ENCODE measurements around the gene PHF12. TPM values are rescaled to one million over a fixed set of nuclear protein-coding genes. Genes with fewer than 3 reads are reported as not detected.
"Not testable (repeated sequence)": the region's sequence is repeated elsewhere in the genome, so short reads cannot be mapped to it uniquely, and the experiment has no call there.

PHF12 gene
- total RNA-seq, 1 donor from 2014 or later = 20.4 TPM

- intact Hi-C loops (cut with DNase I); DNase-seq (ENCODE audit: low spot score): not testable (repeated sequence)
These were observed 74.1 kb downstream of the PHF12 start for GRCh38 chr17:28877150-28877711.

DNA sequence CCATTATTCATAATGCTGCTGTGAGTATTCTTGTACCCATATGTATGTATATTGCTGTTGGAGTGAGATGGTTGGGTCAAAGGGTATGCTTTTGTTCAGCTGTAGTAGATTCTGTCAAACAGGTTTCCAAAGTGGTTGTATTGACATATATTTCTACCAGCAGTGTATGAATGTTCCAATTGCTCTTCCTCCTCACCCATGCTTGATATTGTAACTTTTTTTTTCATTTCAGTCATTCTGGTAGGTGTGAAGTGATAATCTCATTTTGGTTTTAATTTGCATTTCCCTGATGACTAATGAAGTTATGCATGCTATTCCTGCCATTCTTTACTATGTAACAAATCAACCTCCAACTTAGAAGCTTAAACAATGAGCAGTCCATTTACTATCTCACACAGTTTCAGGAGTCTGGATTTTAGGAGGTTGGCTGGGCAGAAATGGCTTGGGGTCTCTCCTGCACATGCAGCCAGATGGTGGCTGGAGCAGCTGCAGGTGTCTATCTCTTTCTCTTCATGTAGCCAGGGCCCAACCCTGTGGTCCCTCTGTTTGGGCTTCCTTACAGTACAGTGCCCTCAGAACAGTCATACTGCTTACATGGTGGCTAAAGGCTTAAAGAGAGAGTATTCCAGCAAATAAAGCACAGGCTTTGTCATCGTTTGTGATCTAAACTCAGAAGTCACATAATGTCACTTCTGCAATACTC lies 75.3 kb downstream of the PHF12 start:
- no peak for DNase-seq (ENCODE audit: low spot score)
- intact Hi-C loops (cut with DNase I) = no loop called here

GRCh38 chr17:28874750-28875149 lies 76.6 kb downstream of the PHF12 start:
- DNase-seq (ENCODE audit: low spot score) = no peak
- intact Hi-C loops (cut with DNase I) = no loop called here

- DNase-seq (ENCODE audit: low spot score) = no peak
- intact Hi-C loops (cut with DNase I) = no loop called here
These were observed 77.5 kb downstream of the PHF12 start for GRCh38 chr17:28873839-28874238.

DNA sequence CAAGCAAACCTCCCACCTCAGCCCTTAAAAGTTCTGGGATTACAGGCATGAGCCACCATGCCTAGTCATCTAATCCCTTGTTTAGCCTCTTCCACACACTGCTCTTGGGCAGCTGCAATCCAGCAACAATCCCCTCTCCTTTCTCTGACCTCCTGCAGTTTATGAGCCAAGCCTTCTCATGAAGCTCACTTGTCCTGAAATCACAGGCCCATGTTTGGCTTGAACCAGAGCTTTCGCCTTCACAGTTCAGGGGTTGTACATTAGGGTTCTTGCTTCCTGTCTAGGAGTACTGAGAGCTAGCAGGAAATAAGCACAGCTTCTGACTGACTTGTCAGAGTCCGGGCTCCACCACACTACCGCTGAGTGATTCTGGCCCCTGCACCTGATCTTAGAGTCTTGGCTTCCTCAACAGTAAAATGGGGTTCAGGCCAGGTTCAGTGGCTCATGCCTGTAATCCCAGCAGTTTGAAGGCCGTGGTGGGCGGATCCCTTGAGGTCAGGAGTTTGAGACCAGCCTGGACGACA lies 80.2 kb downstream of the PHF12 start:
- DNase-seq (ENCODE audit: low spot score) = no peak

GRCh38 chr17:28867276-28867675 lies 84.0 kb downstream of the PHF12 start:
- no peak for DNase-seq (ENCODE audit: low spot score)

More for the DNA sequence above, 80.2 kb downstream of the PHF12 start:
- intact Hi-C loops (cut with DNase I) = no loop called here

DNA sequence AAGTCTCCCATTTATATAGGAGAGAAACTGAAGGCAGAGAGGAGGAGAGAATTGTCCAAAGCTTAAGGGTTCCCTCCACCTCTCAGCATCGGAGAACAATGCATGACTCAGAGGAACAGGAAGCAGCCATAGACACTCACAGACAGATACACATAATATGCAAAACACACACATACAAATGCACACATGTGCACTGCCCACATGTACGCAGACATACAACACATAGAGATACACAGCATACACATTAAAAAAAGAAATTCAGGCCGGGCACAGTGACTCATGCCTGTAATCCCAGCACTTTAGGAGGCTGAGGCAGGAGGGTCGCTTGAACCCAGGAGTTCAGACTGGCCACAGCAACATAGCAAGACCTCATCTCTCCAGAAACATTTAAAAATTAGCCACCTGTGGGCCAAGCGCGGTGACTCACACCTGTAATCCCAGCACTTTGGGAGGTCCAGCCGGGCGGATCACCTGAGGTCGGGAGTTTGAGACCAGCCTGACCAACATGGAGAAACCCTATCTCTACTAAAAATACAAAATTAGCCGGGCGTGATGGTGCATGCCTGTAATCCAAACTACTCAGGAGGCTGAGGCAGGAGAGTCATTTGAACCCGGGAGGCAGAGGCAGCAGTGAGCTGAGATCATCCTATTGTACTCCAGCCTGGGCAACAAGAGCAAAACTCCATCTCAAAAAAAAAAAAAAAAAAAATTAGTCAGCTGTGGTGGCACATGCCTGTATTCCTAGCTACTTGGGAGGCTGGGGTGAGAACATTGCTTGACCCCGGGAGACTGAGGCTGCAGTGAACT lies 85.2 kb downstream of the PHF12 start:
- intact Hi-C loops (cut with DNase I) = no loop called here
- no peak for DNase-seq (ENCODE audit: low spot score)

More at GRCh38 chr17:28867276-28867675, 84.0 kb downstream of the PHF12 start:
- intact Hi-C loops (cut with DNase I) = no loop called here

DNA sequence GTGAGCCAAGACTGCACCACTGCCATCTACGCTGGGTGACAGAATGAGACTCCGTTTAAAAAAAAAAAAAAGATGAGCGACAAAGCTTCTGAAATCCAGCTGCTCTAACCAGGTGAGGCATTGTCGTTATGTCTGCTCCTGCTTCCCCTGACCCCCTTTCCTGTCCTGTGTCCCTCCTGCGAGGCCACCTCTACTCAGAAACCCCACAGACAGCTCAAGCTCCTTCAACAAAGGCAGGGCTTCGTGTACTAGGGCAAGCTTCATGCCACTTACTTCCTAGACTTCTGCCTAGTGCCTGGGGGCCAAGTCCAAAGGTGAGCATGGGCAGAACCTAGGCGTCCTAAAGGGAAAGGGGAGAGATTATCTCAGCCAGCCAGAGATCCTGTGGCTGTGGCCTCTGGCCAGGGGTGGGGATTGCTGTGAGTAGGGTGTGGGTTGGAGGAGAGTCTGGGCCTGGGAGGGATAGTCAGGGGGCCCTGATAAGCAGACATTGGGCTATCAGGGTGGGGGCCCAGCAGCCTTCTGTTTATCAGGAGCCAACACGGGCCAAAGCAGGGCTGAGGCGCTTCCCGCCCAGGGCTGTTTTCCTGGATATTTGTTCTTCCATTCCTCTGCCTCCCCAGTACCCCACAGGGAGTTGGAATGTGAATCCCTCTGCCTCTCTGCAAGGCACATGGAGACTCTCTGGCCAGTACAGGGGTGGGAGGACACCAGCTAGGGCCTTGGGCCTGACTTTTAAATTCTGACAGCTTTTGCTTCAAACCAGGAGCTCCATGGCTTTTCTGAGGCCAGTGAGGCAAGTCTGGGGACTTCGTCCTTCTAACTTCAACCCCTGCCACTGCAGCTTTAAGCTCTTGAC lies 86.1 kb downstream of the PHF12 start:
- DNase-seq (ENCODE audit: low spot score) = no peak
- intact Hi-C loops (cut with DNase I) = no loop called here

GRCh38 chr17:28863953-28864352 lies 87.4 kb downstream of the PHF12 start:
- no peak for DNase-seq (ENCODE audit: low spot score)
- intact Hi-C loops (cut with DNase I) = no loop called here

GRCh38 chr17:28862561-28862960 lies 88.8 kb downstream of the PHF12 start:
- intact Hi-C loops (cut with DNase I) = no loop called here
- DNase-seq (ENCODE audit: low spot score) = no peak

DNA sequence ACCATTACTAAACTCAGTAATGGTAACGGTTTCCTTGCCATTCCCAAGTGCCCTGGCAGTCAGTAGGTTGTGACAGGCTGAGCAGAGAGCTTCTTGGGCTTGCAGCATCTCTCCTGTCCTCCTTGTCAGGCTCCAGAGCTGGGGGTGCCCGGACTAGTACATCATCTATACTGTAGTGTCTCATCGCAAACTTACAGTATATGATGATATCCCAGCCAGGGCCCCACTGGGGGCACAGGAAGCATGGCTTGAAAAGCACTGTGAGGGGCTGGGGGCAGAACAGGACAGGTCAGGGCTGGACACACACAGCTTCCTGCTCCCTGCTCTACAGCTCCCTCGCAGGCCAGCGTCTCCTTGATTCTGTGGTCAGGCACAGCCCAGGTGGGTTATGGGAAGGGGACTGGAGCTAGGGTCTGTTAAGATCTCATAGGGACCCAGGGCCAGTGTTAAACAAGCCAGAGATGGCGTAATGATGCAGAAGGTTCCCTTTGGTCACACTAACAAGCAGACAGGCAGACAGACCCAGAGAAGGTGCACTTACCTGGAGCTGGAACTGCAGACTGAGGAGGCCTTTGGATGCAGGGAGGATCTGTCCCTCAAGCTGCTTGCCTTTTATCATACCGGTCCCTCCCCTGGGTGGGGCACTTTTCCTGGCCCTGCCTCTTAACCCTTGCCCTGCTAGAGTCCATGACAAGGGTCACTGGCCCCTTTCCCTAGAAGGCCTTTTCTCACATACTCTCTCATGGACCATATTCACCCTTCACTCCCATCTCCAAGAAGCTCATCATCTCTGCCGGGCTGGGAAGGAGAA lies 89.7 kb downstream of the PHF12 start:
- no peak for DNase-seq (ENCODE audit: low spot score)
- intact Hi-C loops (cut with DNase I) = no loop called here

DNA sequence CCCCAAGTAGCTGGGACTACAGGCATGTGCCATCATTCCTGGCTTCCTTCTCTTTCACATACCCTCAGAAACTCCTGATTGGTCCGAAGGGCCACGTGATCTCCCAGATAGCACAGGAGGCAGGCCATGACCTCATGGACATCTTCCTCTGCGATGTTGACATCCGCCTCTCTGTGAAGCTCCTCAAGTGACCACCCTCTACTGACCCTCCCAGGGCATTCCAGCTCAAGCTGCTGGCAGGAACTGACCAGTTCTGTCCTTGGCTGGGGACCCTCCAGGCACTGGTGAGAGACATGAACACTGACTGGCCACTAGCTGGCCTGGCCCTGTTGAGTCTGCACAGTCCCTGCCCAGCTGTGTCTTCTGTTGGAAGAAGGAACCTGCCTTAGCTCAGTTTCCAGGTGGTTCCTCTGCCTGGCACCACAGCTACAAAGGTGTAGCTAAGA lies 90.9 kb downstream of the PHF12 start:
- intact Hi-C loops (cut with DNase I) = no loop called here

GRCh38 chr17:28858801-28859355 lies 92.4 kb downstream of the PHF12 start:
- no peak for DNase-seq (ENCODE audit: low spot score)
- intact Hi-C loops (cut with DNase I) = no loop called here

More for the DNA sequence above, 90.9 kb downstream of the PHF12 start:
- DNase-seq (ENCODE audit: low spot score) = no peak

- no peak for DNase-seq (ENCODE audit: low spot score)
- intact Hi-C loops (cut with DNase I) = no loop called here
These were observed 93.2 kb downstream of the PHF12 start for GRCh38 chr17:28857905-28858800.

DNA sequence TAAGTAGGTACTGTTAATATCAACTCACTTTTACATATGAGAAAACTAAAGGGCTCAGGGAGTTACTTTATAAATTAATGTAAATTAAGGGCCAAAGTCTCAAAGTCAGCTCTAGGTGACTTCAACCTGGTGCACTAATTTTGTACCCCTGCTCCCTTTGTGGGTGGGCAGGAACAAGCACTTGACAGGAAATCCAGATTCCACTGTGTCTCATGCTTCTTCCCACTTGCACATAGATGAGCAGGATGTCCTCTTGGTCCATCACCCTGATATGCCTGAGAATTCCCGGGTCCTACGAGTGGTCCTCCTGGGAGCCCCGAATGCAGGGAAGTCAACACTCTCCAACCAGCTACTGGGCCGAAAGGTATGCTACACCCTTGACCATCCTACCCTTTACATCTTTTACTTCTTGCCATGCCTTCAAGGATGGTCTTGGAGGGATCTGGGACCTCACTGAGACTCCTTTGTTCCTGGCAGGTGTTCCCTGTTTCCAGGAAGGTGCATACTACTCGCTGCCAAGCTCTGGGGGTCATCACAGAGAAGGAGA lies 95.2 kb downstream of the PHF12 start:
- intact Hi-C loops (cut with DNase I) = no loop called here
- no peak for DNase-seq (ENCODE audit: low spot score)

DNA sequence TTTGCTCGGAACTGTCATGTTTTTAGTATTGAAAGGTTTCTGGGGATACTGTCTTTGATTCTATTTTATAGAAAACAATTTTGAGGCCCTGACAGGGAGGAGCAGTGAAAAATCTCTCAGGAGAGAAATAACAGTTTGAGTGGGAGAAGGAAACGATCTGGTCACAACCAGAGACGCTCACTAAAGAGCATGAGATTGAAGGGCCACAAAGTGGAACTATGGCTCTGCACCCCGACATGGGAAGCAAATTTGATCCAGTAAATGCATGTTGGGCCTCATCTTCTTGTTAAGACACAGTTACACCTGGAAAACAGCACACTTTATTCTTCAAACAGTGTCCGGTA lies 96.0 kb downstream of the PHF12 start:
- intact Hi-C loops (cut with DNase I) = no loop called here
- DNase-seq (ENCODE audit: low spot score) = peak; percentile 22
